Glutamatergic neuron (in vitro differentiated cells): ENCODE results near the gene GCC2. TPM values are rescaled to one million over a fixed set of nuclear protein-coding genes. Genes with fewer than 3 reads are reported as not detected.
"Not testable (repeated sequence)": the region's sequence is repeated elsewhere in the genome, so short reads cannot be mapped to it uniquely, and the experiment has no call there.

Source experiments
- DNase-seq: peaks from one replicate; pipeline ENCODE4 v3.0.0; 2022
- H3K27ac Mint-ChIP-seq: one replicate; pipeline ENCODE4 v1.8.0; 2020; ENCODE audit warnings: mild to moderate bottlenecking, mixed read lengths, inconsistent platforms; ENCODE audit not compliant: unreplicated experiment
- H3K27me3 Mint-ChIP-seq: one replicate; pipeline ENCODE4 v1.8.0; 2020; ENCODE audit warnings: mild to moderate bottlenecking, moderate library complexity, mixed read lengths, inconsistent platforms; ENCODE audit not compliant: unreplicated experiment
- H3K36me3 Mint-ChIP-seq: one replicate; pipeline ENCODE4 v1.8.0; 2020; ENCODE audit warnings: mild to moderate bottlenecking, mixed read lengths, inconsistent platforms; ENCODE audit not compliant: unreplicated experiment
- H3K4me1 Mint-ChIP-seq: one replicate; pipeline ENCODE4 v1.8.0; 2020; ENCODE audit warnings: mild to moderate bottlenecking, low read depth, mixed read lengths, inconsistent platforms; ENCODE audit not compliant: unreplicated experiment
- H3K4me3 Mint-ChIP-seq: one replicate; pipeline ENCODE4 v1.8.0; 2020; ENCODE audit warnings: mild to moderate bottlenecking, mixed read lengths, inconsistent platforms; ENCODE audit not compliant: unreplicated experiment
- H3K9me3 Mint-ChIP-seq: one replicate; pipeline ENCODE4 v1.8.0; 2020; ENCODE audit warnings: mild to moderate bottlenecking, moderate library complexity, mixed read lengths, inconsistent platforms; ENCODE audit not compliant: unreplicated experiment
- total RNA-seq: library from RNA; stranded (reverse); fragmentation: NEBNext Ultra II Directional; extraction: Animal tissue kit (Norgen Biotek cat#: 25700); gene quantifications from one replicate; pipeline ENCODE4 v1.2.1, GENCODE V29; 2021; ENCODE audit not compliant: unreplicated experiment
- TF ChIP-seq, protein P1 (sequence below): fragments of 200-600 bp; sonication (generic); IDR thresholded peaks from one replicate; pipeline ENCODE4 v1.5.0; 2021; ENCODE audit not compliant: partially characterized antibody, unreplicated experiment

The GCC2 gene
- total RNA-seq, 1 donor from 2014 or later = 36.0 TPM

DNA sequence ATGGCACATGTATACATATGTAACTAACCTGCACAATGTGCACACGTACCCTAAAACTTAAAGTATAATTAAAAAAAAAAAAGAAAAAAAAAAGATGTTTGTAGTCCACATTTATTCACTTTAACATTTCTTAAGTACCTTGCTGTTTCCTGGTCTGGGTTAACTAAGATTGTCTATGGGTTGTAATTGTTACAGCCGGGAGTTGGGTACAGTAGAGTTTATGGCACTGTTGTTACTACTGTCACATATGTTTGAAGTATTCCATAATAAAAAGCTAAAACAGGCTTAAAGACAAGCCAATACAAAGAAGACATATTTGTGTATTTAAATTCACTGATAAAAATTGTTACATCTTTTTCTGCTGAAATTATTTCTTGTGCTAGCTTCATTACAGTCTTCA is 36.2 kb downstream of the GCC2 start:
- H3K4me1 Mint-ChIP-seq = no peaks in the 10 kb centered on the region
- no peaks in the 10 kb centered on the region for H3K36me3 Mint-ChIP-seq
- H3K27ac Mint-ChIP-seq = no peak overlapping the region
- TF ChIP-seq, protein P1, sequence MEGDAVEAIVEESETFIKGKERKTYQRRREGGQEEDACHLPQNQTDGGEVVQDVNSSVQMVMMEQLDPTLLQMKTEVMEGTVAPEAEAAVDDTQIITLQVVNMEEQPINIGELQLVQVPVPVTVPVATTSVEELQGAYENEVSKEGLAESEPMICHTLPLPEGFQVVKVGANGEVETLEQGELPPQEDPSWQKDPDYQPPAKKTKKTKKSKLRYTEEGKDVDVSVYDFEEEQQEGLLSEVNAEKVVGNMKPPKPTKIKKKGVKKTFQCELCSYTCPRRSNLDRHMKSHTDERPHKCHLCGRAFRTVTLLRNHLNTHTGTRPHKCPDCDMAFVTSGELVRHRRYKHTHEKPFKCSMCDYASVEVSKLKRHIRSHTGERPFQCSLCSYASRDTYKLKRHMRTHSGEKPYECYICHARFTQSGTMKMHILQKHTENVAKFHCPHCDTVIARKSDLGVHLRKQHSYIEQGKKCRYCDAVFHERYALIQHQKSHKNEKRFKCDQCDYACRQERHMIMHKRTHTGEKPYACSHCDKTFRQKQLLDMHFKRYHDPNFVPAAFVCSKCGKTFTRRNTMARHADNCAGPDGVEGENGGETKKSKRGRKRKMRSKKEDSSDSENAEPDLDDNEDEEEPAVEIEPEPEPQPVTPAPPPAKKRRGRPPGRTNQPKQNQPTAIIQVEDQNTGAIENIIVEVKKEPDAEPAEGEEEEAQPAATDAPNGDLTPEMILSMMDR = no peak
- no peaks in the 10 kb centered on the region for H3K9me3 Mint-ChIP-seq
- no peak for DNase-seq
- H3K4me3 Mint-ChIP-seq = no peak overlapping the region
- no peaks in the 10 kb centered on the region for H3K27me3 Mint-ChIP-seq

- Mint-ChIP-seq H3K4me3 (no peak overlapping the region), H3K27me3 (peaks cover 2% of the 10 kb centered on the region), H3K9me3 (no peaks in the 10 kb centered on the region), H3K36me3 (no peaks in the 10 kb centered on the region), H3K27ac (no peak overlapping the region), H3K4me1 (no peaks in the 10 kb centered on the region)
- TF ChIP-seq, protein P1 = no peak
- no peak for DNase-seq
These were observed 41.6 kb downstream of the GCC2 start for GRCh38 chr2:108490506-108491122.

GRCh38 chr2:108491848-108492247 is 42.8 kb downstream of the GCC2 start:
- H3K9me3 Mint-ChIP-seq = no peaks in the 10 kb centered on the region
- DNase-seq = no peak
- H3K4me3 Mint-ChIP-seq = no peak overlapping the region
- TF ChIP-seq, protein P1 = no peak
- H3K27ac Mint-ChIP-seq = no peak overlapping the region
- peaks cover 2% of the 10 kb centered on the region for H3K27me3 Mint-ChIP-seq
- no peaks in the 10 kb centered on the region for H3K4me1 Mint-ChIP-seq
- no peaks in the 10 kb centered on the region for H3K36me3 Mint-ChIP-seq

DNA sequence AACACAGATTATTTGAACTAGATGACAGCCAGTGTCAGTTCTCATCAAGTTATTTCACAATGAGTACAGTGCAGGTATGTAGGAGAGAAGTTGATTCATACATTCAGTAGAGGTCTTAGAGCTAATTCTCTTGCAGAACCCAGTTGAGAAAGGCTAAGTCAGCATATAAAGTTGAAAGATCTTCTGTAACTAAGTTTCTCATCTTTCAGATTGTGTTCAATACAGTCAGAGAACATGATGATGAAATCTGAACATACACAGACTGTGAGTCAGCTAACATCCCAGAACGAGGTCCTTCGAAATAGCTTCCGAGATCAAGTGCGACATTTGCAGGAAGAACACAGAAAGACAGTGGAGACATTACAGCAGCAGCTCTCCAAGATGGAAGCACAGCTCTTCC is 43.4 kb downstream of the GCC2 start:
- TF ChIP-seq, protein P1 = no peak
- Mint-ChIP-seq H3K36me3 (no peaks in the 10 kb centered on the region), H3K4me1 (no peaks in the 10 kb centered on the region), H3K27me3 (peaks cover 2% of the 10 kb centered on the region), H3K27ac (no peak overlapping the region), H3K4me3 (no peak overlapping the region), H3K9me3 (no peaks in the 10 kb centered on the region)
- DNase-seq = no peak

GRCh38 chr2:108496167-108496566 is 47.2 kb downstream of the GCC2 start:
- H3K9me3 Mint-ChIP-seq = not testable (repeated sequence)

GRCh38 chr2:108507620-108508019 is 58.6 kb downstream of the GCC2 start:
- not testable (repeated sequence) for H3K9me3 Mint-ChIP-seq

More at GRCh38 chr2:108496167-108496566, 47.2 kb downstream of the GCC2 start:
- H3K4me1 Mint-ChIP-seq, DNase-seq, H3K36me3 Mint-ChIP-seq, H3K27me3 Mint-ChIP-seq, H3K4me3 Mint-ChIP-seq, H3K27ac Mint-ChIP-seq: not testable (repeated sequence)

GRCh38 chr2:108512431-108512830 is 63.4 kb downstream of the GCC2 start:
- not testable (repeated sequence) for H3K4me3 Mint-ChIP-seq, H3K36me3 Mint-ChIP-seq, H3K27ac Mint-ChIP-seq, H3K9me3 Mint-ChIP-seq, H3K4me1 Mint-ChIP-seq, H3K27me3 Mint-ChIP-seq, DNase-seq

More at GRCh38 chr2:108507620-108508019, 58.6 kb downstream of the GCC2 start:
- not testable (repeated sequence) for H3K36me3 Mint-ChIP-seq, H3K4me3 Mint-ChIP-seq, H3K27me3 Mint-ChIP-seq, H3K27ac Mint-ChIP-seq, H3K4me1 Mint-ChIP-seq, DNase-seq

- H3K27ac Mint-ChIP-seq, H3K27me3 Mint-ChIP-seq, H3K9me3 Mint-ChIP-seq, H3K4me1 Mint-ChIP-seq, DNase-seq, H3K4me3 Mint-ChIP-seq: not testable (repeated sequence)
- H3K36me3 Mint-ChIP-seq = peaks cover 13% of the 10 kb centered on the region
These were observed 65.5 kb downstream of the GCC2 start for GRCh38 chr2:108514478-108514877.

DNA sequence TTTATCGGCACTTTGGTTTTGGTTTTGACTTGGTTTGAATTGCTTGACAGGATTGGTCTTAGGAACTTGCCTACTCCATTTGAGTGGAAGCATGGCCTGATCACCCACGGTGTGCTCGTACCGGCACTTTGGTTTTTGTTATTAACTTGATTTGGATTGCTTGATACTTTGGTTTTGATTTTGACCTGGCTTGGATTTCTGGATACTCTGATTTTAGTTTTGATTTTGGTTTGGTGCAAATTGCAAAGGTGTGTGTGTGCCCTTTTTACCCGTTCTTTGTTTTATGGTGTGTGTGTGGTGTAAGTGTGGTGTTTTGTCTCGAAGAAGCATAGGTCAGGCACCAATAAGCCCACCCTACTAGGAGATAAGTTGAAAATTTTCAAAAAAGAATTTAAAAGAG is 75.7 kb downstream of the GCC2 start:
- DNase-seq, H3K9me3 Mint-ChIP-seq, H3K27ac Mint-ChIP-seq, H3K36me3 Mint-ChIP-seq, H3K4me3 Mint-ChIP-seq, H3K4me1 Mint-ChIP-seq, H3K27me3 Mint-ChIP-seq: not testable (repeated sequence)
